ENCODE data around the gene TAOK1.
"Not testable (repeated sequence)": the region's sequence is repeated elsewhere in the genome, so short reads cannot be mapped to it uniquely, and the experiment has no call there.

Gene TAOK1

GRCh38 chr17:29449865-29450671, 59.9 kb downstream of the TAOK1 start:
- DNase-seq = no peak

GRCh38 chr17:29451121-29451742, 61.1 kb downstream of the TAOK1 start:
- DNase-seq = no peak

- no peak for DNase-seq
Observed at GRCh38 chr17:29458066-29458465, 67.9 kb downstream of the TAOK1 start.

GRCh38 chr17:29461483-29462206, 71.5 kb downstream of the TAOK1 start:
- no peak for DNase-seq

GRCh38 chr17:29469276-29469675, 79.1 kb downstream of the TAOK1 start:
- DNase-seq = no peak

- DNase-seq = not testable (repeated sequence)
Observed at GRCh38 chr17:29473437-29473836, 83.3 kb downstream of the TAOK1 start.

- no peak for DNase-seq
Observed at GRCh38 chr17:29474297-29474696, 84.1 kb downstream of the TAOK1 start.

- DNase-seq = no peak
Observed at GRCh38 chr17:29475891-29476290, 85.7 kb downstream of the TAOK1 start.

- not testable (repeated sequence) for DNase-seq
Observed at GRCh38 chr17:29480249-29480928, 90.2 kb downstream of the TAOK1 start.

- DNase-seq = no peak
Observed at GRCh38 chr17:29483503-29483902, 93.3 kb downstream of the TAOK1 start.

GRCh38 chr17:29495011-29495410, 104.8 kb downstream of the TAOK1 start:
- no peak for DNase-seq

- DNase-seq = no peak
Observed at GRCh38 chr17:29504711-29505110, 114.5 kb downstream of the TAOK1 start.

GRCh38 chr17:29505836-29506235, 115.7 kb downstream of the TAOK1 start:
- no peak for DNase-seq

GRCh38 chr17:29510953-29511352, 120.8 kb downstream of the TAOK1 start:
- no peak for DNase-seq

GRCh38 chr17:29514792-29515191, 124.6 kb downstream of the TAOK1 start:
- no peak for DNase-seq

GRCh38 chr17:29518359-29518758, 128.2 kb downstream of the TAOK1 start:
- no peak for DNase-seq

GRCh38 chr17:29524692-29525091, 134.5 kb downstream of the TAOK1 start:
- DNase-seq = no peak

GRCh38 chr17:29526322-29526721, 136.2 kb downstream of the TAOK1 start:
- DNase-seq = no peak

GRCh38 chr17:29533976-29534375, 143.8 kb downstream of the TAOK1 start:
- DNase-seq = no peak

GRCh38 chr17:29544066-29544465, 153.9 kb downstream of the TAOK1 start:
- DNase-seq = no peak

- no peak for DNase-seq
Observed at GRCh38 chr17:29546085-29546484, 155.9 kb downstream of the TAOK1 start.

- DNase-seq = no peak
Observed at GRCh38 chr17:29546830-29547229, 156.7 kb downstream of the TAOK1 start.

Measured in stimulated activated CD4-positive, alpha-beta T cell treated with anti-CD3 and anti-CD28 coated beads, Interleukin-1b, Interleukin-23, amount 100 ng/mL, for 48 hours (primary cell).